Ishikawa (cell line): Measurements from ENCODE around the gene EXPH5.

Experiments
- CEBPB ChIP-seq: IDR thresholded peaks from 2 replicates; pipeline ENCODE4 v1.6.1; 2012
- CREB1 ChIP-seq: IDR thresholded peaks from 2 replicates; pipeline ENCODE4 v1.6.1; 2012; ENCODE audit warnings: low read depth
- EGR1 ChIP-seq: IDR thresholded peaks from 2 replicates; pipeline ENCODE4 v1.6.1; 2012
- EP300 ChIP-seq: IDR thresholded peaks from 2 replicates; pipeline ENCODE4 v1.6.1; 2012; ENCODE audit warnings: borderline replicate concordance
- FOXM1 ChIP-seq: IDR thresholded peaks from 2 replicates; pipeline ENCODE4 v1.6.1; 2012; ENCODE audit warnings: low read depth, borderline replicate concordance
- NFIC ChIP-seq: IDR thresholded peaks from 2 replicates; pipeline ENCODE4 v1.6.1; 2012
- RAD21 ChIP-seq: IDR thresholded peaks from 2 replicates; pipeline ENCODE4 v1.6.1; 2012; ENCODE audit warnings: low read depth
- TAF1 ChIP-seq: IDR thresholded peaks from 2 replicates; pipeline ENCODE4 v1.6.1; 2012; ENCODE audit warnings: low read depth, mild to moderate bottlenecking
- TEAD4 ChIP-seq: IDR thresholded peaks from 2 replicates; pipeline ENCODE4 v1.6.1; 2012
- YY1 ChIP-seq: IDR thresholded peaks from 2 replicates; pipeline ENCODE4 v1.6.1; 2012; ENCODE audit warnings: low read depth
- TF ChIP-seq, protein P1 (sequence below): IDR thresholded peaks from 2 replicates; pipeline ENCODE4 v1.6.1; 2012; ENCODE audit warnings: low read depth, mild to moderate bottlenecking
- TF ChIP-seq, protein P2 (sequence below): IDR thresholded peaks from 2 replicates; pipeline ENCODE4 v1.6.1; 2012
- TF ChIP-seq, protein P3 (sequence below): IDR thresholded peaks from 2 replicates; pipeline ENCODE4 v1.6.1; 2012

GRCh38 chr11:108495326-108495725 lies 98.2 kb downstream of the EXPH5 start:
- TF ChIP-seq EP300 (no peak), TEAD4 (no peak), TAF1 (no peak), EGR1 (no peak), FOXM1 (no peak), NFIC (no peak), YY1 (no peak), CEBPB (no peak), RAD21 (no peak), CREB1 (no peak)
- TF ChIP-seq, protein P1, sequence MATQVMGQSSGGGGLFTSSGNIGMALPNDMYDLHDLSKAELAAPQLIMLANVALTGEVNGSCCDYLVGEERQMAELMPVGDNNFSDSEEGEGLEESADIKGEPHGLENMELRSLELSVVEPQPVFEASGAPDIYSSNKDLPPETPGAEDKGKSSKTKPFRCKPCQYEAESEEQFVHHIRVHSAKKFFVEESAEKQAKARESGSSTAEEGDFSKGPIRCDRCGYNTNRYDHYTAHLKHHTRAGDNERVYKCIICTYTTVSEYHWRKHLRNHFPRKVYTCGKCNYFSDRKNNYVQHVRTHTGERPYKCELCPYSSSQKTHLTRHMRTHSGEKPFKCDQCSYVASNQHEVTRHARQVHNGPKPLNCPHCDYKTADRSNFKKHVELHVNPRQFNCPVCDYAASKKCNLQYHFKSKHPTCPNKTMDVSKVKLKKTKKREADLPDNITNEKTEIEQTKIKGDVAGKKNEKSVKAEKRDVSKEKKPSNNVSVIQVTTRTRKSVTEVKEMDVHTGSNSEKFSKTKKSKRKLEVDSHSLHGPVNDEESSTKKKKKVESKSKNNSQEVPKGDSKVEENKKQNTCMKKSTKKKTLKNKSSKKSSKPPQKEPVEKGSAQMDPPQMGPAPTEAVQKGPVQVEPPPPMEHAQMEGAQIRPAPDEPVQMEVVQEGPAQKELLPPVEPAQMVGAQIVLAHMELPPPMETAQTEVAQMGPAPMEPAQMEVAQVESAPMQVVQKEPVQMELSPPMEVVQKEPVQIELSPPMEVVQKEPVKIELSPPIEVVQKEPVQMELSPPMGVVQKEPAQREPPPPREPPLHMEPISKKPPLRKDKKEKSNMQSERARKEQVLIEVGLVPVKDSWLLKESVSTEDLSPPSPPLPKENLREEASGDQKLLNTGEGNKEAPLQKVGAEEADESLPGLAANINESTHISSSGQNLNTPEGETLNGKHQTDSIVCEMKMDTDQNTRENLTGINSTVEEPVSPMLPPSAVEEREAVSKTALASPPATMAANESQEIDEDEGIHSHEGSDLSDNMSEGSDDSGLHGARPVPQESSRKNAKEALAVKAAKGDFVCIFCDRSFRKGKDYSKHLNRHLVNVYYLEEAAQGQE: no peak
- TF ChIP-seq, protein P2, sequence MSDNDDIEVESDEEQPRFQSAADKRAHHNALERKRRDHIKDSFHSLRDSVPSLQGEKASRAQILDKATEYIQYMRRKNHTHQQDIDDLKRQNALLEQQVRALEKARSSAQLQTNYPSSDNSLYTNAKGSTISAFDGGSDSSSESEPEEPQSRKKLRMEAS: no peak
- TF ChIP-seq, protein P3, sequence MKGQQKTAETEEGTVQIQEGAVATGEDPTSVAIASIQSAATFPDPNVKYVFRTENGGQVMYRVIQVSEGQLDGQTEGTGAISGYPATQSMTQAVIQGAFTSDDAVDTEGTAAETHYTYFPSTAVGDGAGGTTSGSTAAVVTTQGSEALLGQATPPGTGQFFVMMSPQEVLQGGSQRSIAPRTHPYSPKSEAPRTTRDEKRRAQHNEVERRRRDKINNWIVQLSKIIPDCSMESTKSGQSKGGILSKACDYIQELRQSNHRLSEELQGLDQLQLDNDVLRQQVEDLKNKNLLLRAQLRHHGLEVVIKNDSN: no peak
